H1 (cell line): Measurements from ENCODE around the gene CCDC71. TPM values are rescaled to one million over a fixed set of nuclear protein-coding genes. Genes with fewer than 3 reads are reported as not detected.

ENCODE experiments used
- E2F6 ChIP-seq: IDR thresholded peaks from 2 replicates; pipeline ENCODE4 v1.6.1; 2012; ENCODE audit warnings: inconsistent platforms
- polyA plus RNA-seq, 7 experiments: library from polyadenylated mRNA; depleted of rRNA in 3 of 7; stranded (reverse) in 5 of 7; unstranded in 2 of 7; fragments of >200 nt in 5 of 7; fragments of 200-250 nt in 2 of 7; gene quantifications; 1 replicate in 5 of 7; 2 replicates in 1 of 7; 4 replicates in 1 of 7; pipeline versions ENCODE4 v1.2.1 to v1.2.3, GENCODE V29; 2011 to 2013; ENCODE audit warnings: missing spikeins in 2 of 7, mixed read lengths in 2 of 7
- total RNA-seq: library from RNA; stranded (reverse); fragmentation: NEBNext Ultra II Directional; extraction: Animal tissue kit (Norgen Biotek cat#: 25700); gene quantifications from 2 replicates; pipeline ENCODE4 v1.2.1, GENCODE V29; 2021

CCDC71 gene
- total and polyA plus RNA-seq, 2 of the 8 experiments (the other 6 are each of a cell fraction or from before 2014, with no cell fraction given) = 26.7 to 57.4 TPM

- peak; percentile 52; the same call in 1 of the 2 replicates for TF ChIP-seq E2F6
Measured at GRCh38 chr3:49171119-49171774, 5.1 kb upstream of the CCDC71 start, which contains the start of gene KLHDC8B (continued).
